Measurements from ENCODE around the gene SLC22A5. TPM values are rescaled to one million over a fixed set of nuclear protein-coding genes. Genes with fewer than 3 reads are reported as not detected.

SLC22A5 gene
- total RNA-seq, 2 donors from 2014 or later, result 26.2 to 37.5 TPM

DNA sequence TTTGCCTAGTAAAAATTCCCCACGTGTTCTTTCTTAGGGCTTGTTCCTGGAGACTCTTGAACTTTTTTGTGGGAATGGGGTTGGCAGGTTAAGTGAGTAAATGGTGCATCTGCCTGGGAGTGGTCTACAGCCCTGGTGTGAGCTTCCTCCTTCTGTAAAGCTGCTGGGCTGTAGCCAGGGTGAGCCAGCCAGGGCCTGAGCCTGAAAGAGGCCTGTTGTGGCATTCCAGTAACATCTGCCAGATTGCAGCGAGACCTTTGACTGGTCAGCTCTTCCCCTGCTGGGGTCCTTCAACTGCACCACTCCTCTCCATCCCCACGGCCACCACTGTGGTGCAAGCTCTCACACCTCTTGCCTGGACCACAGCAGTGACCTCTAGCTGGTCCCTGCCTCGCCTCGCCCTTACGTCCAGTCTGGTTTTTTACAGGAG lies 47.5 kb downstream of the SLC22A5 start:
- DNase-seq (ENCODE audit: low spot score), result no peak
- Histone ChIP-seq H3K4me3 (no peak overlapping the region), H3K27me3 (replicated peaks; ENCODE audit: insufficient read depth) (no peaks in the 10 kb centered on the region), H3K9me3 (no peaks in the 10 kb centered on the region), H3K27ac (peak overlapping the region; percentile 0 to 17), H3K36me3 (no peaks in the 10 kb centered on the region), H3K4me1 (replicated peaks) (peaks cover 18% of the 10 kb centered on the region)
- TF ChIP-seq POLR2A (IDR thresholded peaks at IDR 0.05) (no peak), POLR2AphosphoS5 (IDR thresholded peaks at IDR 0.05) (no peak)
- TF ChIP-seq, protein P1, sequence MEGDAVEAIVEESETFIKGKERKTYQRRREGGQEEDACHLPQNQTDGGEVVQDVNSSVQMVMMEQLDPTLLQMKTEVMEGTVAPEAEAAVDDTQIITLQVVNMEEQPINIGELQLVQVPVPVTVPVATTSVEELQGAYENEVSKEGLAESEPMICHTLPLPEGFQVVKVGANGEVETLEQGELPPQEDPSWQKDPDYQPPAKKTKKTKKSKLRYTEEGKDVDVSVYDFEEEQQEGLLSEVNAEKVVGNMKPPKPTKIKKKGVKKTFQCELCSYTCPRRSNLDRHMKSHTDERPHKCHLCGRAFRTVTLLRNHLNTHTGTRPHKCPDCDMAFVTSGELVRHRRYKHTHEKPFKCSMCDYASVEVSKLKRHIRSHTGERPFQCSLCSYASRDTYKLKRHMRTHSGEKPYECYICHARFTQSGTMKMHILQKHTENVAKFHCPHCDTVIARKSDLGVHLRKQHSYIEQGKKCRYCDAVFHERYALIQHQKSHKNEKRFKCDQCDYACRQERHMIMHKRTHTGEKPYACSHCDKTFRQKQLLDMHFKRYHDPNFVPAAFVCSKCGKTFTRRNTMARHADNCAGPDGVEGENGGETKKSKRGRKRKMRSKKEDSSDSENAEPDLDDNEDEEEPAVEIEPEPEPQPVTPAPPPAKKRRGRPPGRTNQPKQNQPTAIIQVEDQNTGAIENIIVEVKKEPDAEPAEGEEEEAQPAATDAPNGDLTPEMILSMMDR (IDR thresholded peaks at IDR 0.05), result no peak
- intact Hi-C loops (cut with DNase I), result no loop called here
- WGBS, result 65% methylated on average over 6 of the region's 6 CpGs

DNA sequence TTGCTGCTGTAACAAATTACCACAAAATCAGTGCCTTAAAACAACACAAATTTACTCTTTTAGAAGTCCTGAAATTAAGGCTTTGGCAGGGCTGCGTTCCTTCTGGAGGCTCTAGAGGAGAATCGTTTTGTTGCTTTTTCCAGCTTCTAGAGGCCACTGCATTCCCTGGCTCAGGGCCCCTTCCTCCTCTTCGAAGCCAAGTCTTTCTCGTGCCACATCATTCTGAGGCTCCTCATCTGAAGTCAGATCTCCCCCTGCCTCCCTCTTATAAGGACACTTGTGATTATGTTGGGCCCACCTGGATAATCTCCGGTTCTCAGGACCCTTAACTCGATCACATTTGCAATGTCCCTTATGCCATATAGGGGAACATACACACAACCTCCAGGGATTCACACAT lies 48.0 kb downstream of the SLC22A5 start:
- H3K9me3 ChIP-seq, result no peaks in the 10 kb centered on the region
- H3K27me3 ChIP-seq (replicated peaks; ENCODE audit: insufficient read depth), result no peaks in the 10 kb centered on the region
- WGBS, result 73% methylated on average over 6 of the region's 6 CpGs
- no peaks in the 10 kb centered on the region for H3K36me3 ChIP-seq
- no peak for DNase-seq (ENCODE audit: low spot score)
- H3K4me3 ChIP-seq, result no peak overlapping the region
- TF ChIP-seq, protein P1 (IDR thresholded peaks at IDR 0.05), result no peak
- no peak for TF ChIP-seq POLR2AphosphoS5 (IDR thresholded peaks at IDR 0.05)
- TF ChIP-seq POLR2A (IDR thresholded peaks at IDR 0.05), result no peak
- peaks cover 18% of the 10 kb centered on the region for H3K4me1 ChIP-seq (replicated peaks)
- H3K27ac ChIP-seq, result peak overlapping the region; percentile 0 to 17
- intact Hi-C loops (cut with DNase I), result no loop called here

DNA sequence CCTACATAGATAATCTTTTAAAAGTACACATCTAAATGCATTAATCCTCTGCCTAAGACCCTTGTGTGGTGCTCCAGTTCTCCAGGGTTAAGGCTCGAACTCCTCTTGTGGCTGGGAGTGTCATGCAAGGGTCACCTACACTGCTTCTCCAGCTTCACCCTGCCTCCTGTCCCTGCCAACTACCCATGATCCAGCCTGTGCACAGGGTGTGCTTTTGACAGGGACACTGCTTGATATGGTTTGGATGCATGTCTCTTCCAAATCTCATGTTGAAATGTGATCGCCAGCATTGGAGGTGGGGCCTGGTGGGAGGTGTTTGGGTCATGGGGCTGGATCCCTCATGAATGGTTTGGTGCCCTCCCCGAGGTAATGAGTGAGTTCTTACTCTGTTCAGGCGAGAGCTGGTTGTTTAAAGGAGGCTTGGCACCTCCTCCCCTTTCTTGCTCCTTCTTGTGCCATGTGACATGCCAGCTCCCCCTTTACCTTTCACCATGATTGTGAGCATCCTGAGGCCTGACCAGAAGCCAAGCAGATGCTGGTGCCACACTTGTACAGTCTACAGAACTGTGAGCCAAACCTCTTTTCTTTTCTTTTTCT lies 48.5 kb downstream of the SLC22A5 start:
- no peak for DNase-seq (ENCODE audit: low spot score)
- 89% methylated on average over 4 of the region's 4 CpGs for WGBS
- H3K9me3 ChIP-seq, result no peaks in the 10 kb centered on the region
- no peak overlapping the region for H3K27ac ChIP-seq
- peaks cover 18% of the 10 kb centered on the region for H3K4me1 ChIP-seq (replicated peaks)
- no peak for TF ChIP-seq POLR2AphosphoS5 (IDR thresholded peaks at IDR 0.05)
- TF ChIP-seq, protein P1 (IDR thresholded peaks at IDR 0.05), result no peak
- no peak for TF ChIP-seq POLR2A (IDR thresholded peaks at IDR 0.05)
- no peaks in the 10 kb centered on the region for H3K36me3 ChIP-seq
- intact Hi-C loops (cut with DNase I), result loop anchor here (2.0 kb wide), 2 partner anchors 73 to 83 kb away; partner anchors contain the start of gene IRF1
- H3K4me3 ChIP-seq, result no peak overlapping the region
- no peaks in the 10 kb centered on the region for H3K27me3 ChIP-seq (replicated peaks; ENCODE audit: insufficient read depth)

DNA sequence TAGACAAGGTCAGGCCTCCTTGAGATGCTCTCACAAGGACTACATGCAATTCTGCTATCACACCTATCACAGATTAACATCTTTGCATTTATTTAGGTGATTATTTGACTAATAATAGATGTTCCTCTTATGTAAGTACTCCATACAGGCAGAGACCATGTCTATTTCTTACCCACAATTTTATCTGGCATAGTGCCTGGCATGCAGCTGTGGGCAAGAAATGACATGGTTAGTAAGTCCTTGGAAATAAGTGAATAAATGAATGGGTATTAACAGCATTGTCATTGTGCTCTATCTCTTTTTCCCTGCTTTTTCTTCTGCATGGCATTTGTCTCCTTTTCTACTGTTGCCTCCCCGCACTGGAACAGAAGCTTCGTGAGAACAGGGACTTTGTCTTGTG lies 49.4 kb downstream of the SLC22A5 start:
- WGBS, result 90% methylated on average over 2 of the region's 2 CpGs
- DNase-seq (ENCODE audit: low spot score), result no peak
- no peaks in the 10 kb centered on the region for H3K27me3 ChIP-seq (replicated peaks; ENCODE audit: insufficient read depth)
- no peaks in the 10 kb centered on the region for H3K36me3 ChIP-seq
- intact Hi-C loops (cut with DNase I), result loop anchor here (2.0 kb wide), 2 partner anchors 72 to 82 kb away; partner anchors contain the start of gene IRF1
- H3K9me3 ChIP-seq, result no peaks in the 10 kb centered on the region
- TF ChIP-seq, protein P1 (IDR thresholded peaks at IDR 0.05), result no peak
- TF ChIP-seq POLR2AphosphoS5 (IDR thresholded peaks at IDR 0.05) (no peak), POLR2A (IDR thresholded peaks at IDR 0.05) (no peak)
- no peak overlapping the region for H3K4me3 ChIP-seq
- H3K4me1 ChIP-seq (replicated peaks), result peaks cover 18% of the 10 kb centered on the region
- peak overlapping the region in 1 of 2 donors; percentile 50 for H3K27ac ChIP-seq

All from prostate gland (tissue), 2 donors.